Measurements from ENCODE around the gene TLR8.

The TLR8 gene

DNA sequence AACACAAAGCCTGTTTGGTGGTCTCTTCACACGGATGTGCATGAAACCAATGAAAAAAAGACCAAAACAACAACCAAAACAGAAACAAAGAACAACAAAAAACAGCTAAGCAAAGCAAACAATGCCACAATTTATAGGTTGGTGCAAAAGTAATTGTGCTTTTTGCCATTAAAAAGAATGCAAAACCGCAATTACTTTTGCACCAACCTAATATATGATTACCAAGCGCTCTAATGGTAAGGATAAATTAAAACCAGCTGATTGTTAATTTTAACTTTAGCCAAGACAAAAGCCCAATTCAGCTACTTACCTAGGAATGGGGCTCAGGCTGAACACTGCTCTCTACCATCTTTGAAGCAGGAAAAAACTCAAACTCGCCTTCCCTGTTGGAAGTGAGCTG is 39.1 kb downstream of the TLR8 start:
- Histone ChIP-seq H3K9ac (no peak overlapping the region), H3K9me3 (replicated peaks in 1 of 11) (peaks cover 3 to 10% (median 5%) of the 10 kb centered on the region in 11 experiments; a peak in 21 of 22 replicates)
- no peak for TF ChIP-seq Cebpa-rat (IDR thresholded peaks at IDR 0.05)

DNA sequence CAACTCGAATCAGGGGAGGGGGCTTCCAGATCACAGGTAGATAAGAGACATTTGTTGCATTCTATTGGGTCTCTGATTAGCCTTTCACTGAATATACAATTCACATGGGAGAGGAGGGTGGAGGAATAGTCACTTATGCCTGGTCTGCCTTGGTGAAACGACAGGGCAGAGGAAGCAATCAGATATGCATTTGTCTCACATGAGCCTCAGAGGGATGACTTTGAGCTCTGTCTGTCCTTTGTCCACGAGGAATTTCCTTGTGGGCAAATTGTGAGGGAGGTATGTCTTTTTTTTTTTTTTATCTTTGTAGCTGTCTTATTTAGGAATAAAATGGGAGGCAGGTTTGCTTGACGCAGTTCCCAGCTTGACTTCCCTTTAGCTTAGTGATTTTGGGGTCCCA is 40.0 kb downstream of the TLR8 start:
- peak overlapping the region in 3 of 11 experiments; percentile 27 to 93 (median 92); a peak in 4 of 22 replicates for H3K4me2 ChIP-seq
- peak overlapping the region in 2 of 11 experiments; percentile 17 to 45; a peak in 3 of 22 replicates for H3K9ac ChIP-seq
- H3K4me1 ChIP-seq = peaks cover 44 to 57% (median 46%) of the 10 kb centered on the region in 10 experiments
- H3K27me3 ChIP-seq = peaks cover 0 to 32% (median 18%) of the 10 kb centered on the region in 11 experiments; a peak in 12 of 22 replicates
- no peaks in the 10 kb centered on the region for H3K36me3 ChIP-seq
- peak overlapping the region in 3 of 11 experiments; percentile 65 to 97 (median 94); a peak in 3 of 22 replicates for H3K27ac ChIP-seq
- no peak overlapping the region for H3K4me3 ChIP-seq
- H3K9me3 ChIP-seq (replicated peaks in 1 of 11) = peaks cover 0 to 1% (median 0%) of the 10 kb centered on the region in 11 experiments; a peak in 1 of 22 replicates
- no peak for TF ChIP-seq Cebpa-rat (IDR thresholded peaks at IDR 0.05)
- H4K20me1 ChIP-seq = peaks cover 0 to 28% (median 4%) of the 10 kb centered on the region in 11 experiments; a peak in 7 of 22 replicates

More for the DNA sequence above, 39.1 kb downstream of the TLR8 start:
- Histone ChIP-seq H3K27me3 (peaks cover 0 to 38% (median 22%) of the 10 kb centered on the region in 11 experiments; a peak in 14 of 22 replicates), H3K4me1 (peaks cover 35 to 48% (median 37%) of the 10 kb centered on the region in 10 experiments), H3K4me3 (no peak overlapping the region), H3K4me2 (no peak overlapping the region), H3K36me3 (no peaks in the 10 kb centered on the region), H4K20me1 (peaks cover 0 to 21% (median 4%) of the 10 kb centered on the region in 11 experiments; a peak in 7 of 22 replicates), H3K27ac (no peak overlapping the region)

DNA sequence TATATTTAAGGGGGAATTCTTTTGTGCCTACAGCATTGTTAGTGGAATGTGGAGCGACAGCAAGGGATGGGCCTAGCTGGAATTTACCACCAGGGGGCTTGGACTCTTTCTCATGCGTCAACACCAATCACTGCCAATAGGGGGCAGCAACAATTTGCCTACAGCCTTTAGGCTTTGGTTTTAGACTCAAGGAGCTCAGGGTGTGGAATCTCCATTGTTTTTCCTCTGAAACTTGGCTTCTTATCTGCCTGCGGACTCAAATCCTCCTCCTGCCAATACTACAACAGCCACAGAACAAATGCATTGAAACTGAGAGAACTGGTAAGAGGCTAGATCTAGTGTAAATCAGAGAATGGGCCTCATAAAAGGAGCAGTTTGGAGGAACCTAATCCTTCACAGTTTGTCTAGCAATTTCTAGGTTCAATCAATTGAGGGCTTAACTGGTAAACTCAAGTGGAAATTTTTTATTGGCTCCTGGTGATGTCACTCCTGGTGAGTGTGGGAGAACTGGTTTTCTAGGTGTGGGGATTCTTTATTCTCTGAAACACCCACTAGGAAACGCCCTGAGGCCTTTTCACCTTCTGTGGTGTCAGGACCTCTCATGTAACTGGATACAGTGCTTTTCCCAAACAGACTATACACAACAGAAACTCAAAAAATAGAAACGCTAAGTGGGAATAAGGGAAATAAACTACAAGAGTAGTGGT is 40.6 kb downstream of the TLR8 start:
- Histone ChIP-seq H3K27ac (peak overlapping the region; percentile 46 to 99 (median 79); a peak in 21 of 22 replicates), H3K4me2 (peak overlapping the region; percentile 19 to 93 (median 82))

DNA sequence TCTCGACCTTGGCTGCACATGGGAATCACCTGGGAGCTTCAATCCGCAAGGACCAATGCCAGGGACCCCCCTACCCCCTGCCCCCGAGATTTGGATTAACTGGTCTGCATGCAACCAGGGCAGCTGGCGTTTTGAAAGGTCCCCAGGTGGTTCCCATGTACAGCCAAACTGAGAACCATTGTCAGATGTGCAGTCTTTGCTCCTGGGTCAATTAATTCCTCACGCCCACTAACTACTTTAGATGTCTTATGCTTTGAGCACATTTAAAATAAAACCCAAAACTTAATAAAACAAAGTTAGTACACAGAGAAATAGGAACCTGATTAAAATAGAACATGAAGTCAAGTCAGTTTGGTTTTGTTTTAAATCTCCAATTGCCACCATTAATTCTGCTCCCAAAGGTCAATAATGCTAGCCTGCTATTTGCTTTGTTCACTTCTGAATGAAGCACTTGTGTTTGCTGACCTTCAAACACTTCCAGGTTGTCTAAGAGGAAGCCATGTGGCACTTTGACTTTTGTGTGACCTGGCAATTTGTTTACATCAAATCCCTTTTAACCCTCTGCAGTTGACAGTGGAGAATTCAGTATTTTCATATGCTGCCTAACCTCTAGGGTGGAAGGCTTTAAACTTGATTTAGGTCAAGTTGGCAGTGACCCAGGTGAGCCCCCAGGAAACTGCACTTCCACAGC is 41.3 kb downstream of the TLR8 start:
- peaks cover 0 to 27% (median 13%) of the 10 kb centered on the region in 11 experiments; a peak in 11 of 22 replicates for H3K27me3 ChIP-seq
- H4K20me1 ChIP-seq = peaks cover 0 to 28% (median 4%) of the 10 kb centered on the region in 11 experiments; a peak in 7 of 22 replicates
- H3K4me3 ChIP-seq = no peak overlapping the region
- peaks cover 51 to 70% (median 58%) of the 10 kb centered on the region in 10 experiments for H3K4me1 ChIP-seq
- H3K9ac ChIP-seq = peak overlapping the region in 10 of 11 experiments; percentile 51 to 75 (median 66); a peak in 19 of 22 replicates
- H3K9me3 ChIP-seq (replicated peaks in 1 of 11) = no peaks in the 10 kb centered on the region
- H3K27ac ChIP-seq = peak overlapping the region; percentile 52 to 99 (median 79); a peak in 20 of 22 replicates
- H3K4me2 ChIP-seq = peak overlapping the region; percentile 39 to 93 (median 82)
- TF ChIP-seq Cebpa-rat (IDR thresholded peaks at IDR 0.05) = no peak
- H3K36me3 ChIP-seq = no peaks in the 10 kb centered on the region

More for the DNA sequence above, 40.6 kb downstream of the TLR8 start:
- Histone ChIP-seq H3K4me3 (no peak overlapping the region), H3K4me1 (peaks cover 50 to 63% (median 52%) of the 10 kb centered on the region in 10 experiments), H3K27me3 (peaks cover 0 to 32% (median 16%) of the 10 kb centered on the region in 11 experiments; a peak in 12 of 22 replicates), H3K9ac (peak overlapping the region; percentile 51 to 75 (median 64); a peak in 20 of 22 replicates), H3K9me3 (replicated peaks in 1 of 11) (no peaks in the 10 kb centered on the region), H4K20me1 (peaks cover 0 to 28% (median 4%) of the 10 kb centered on the region in 11 experiments; a peak in 7 of 22 replicates), H3K36me3 (no peaks in the 10 kb centered on the region)
- TF ChIP-seq Cebpa-rat (IDR thresholded peaks at IDR 0.05) = no peak

DNA sequence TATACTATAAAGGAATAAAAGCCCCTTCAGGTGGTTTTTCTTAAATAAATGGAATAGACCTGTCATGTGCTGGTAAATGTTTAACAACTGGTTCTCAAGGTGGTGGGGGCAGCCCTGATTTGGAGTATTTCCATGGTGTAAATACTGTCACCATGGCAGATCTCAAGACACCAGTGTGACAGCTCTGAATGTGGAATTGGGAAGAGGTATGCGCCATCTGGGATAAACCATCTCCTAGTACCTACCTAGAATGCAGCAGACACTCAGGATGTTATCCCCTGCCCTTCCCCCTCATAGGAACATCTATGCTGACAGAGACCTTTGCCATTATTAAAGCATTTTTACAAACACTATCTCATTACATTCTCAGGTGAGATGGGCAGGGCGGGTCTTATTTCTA is 42.1 kb downstream of the TLR8 start:
- Histone ChIP-seq H3K9ac (no peak overlapping the region; a peak in 1 of 22 replicates), H3K27ac (peak overlapping the region in 10 of 11 experiments; percentile 65 to 99 (median 80); a peak in 15 of 22 replicates), H3K4me2 (peak overlapping the region in 10 of 11 experiments; percentile 64 to 93 (median 82); a peak in 18 of 22 replicates), H3K27me3 (peaks cover 0 to 21% (median 12%) of the 10 kb centered on the region in 11 experiments; a peak in 10 of 22 replicates), H4K20me1 (peaks cover 0 to 28% (median 4%) of the 10 kb centered on the region in 11 experiments; a peak in 7 of 22 replicates), H3K4me1 (peaks cover 58 to 78% (median 66%) of the 10 kb centered on the region in 10 experiments), H3K36me3 (no peaks in the 10 kb centered on the region), H3K4me3 (no peak overlapping the region), H3K9me3 (replicated peaks in 1 of 11) (no peaks in the 10 kb centered on the region)
- no peak for TF ChIP-seq Cebpa-rat (IDR thresholded peaks at IDR 0.05)

DNA sequence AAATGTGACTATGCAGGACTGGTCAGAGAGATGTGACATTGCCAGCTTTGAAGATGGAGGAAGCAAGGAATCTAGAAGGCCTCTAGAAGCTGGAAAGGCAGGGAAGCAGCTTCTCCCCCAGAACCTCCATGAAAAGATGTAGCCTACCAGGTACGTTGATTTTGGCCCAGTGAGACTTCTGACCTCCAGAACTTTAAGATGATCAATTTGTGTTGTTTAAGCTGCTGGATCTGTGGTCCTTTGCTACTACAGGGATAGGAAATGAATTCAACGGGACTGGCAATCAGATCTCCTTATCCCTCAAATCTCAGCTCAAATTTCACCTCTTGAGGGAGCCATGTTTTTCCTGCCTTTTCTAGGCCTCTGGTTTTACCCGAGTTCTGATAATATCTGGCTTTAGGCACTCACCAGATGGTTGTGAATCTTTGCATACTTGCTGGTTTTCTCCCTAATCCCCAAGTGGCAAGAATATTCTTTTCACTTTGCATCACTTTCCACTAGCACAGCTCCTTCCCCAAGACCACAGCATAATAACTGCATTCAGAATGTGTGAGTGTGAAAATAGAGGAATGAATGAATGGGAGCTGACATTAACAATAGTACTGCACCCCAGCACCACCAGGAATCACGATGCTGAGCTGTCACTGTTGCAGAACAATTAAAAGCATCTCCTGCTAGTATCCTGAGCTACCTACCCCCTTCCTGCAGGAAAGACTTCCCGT is 42.9 kb downstream of the TLR8 start:
- H3K36me3 ChIP-seq = no peaks in the 10 kb centered on the region
- H3K27ac ChIP-seq = peak overlapping the region; percentile 46 to 99 (median 81); a peak in 21 of 22 replicates
- H3K4me2 ChIP-seq = peak overlapping the region; percentile 64 to 93 (median 82)
- no peak overlapping the region for H3K4me3 ChIP-seq
- no peak for TF ChIP-seq Cebpa-rat (IDR thresholded peaks at IDR 0.05)
- H3K27me3 ChIP-seq = peaks cover 0 to 21% (median 12%) of the 10 kb centered on the region in 11 experiments; a peak in 10 of 22 replicates
- peak overlapping the region; percentile 17 to 80 (median 71); a peak in 18 of 22 replicates for H3K9ac ChIP-seq
- H3K4me1 ChIP-seq = peaks cover 67 to 86% (median 75%) of the 10 kb centered on the region in 10 experiments
- H4K20me1 ChIP-seq = peaks cover 0 to 28% (median 4%) of the 10 kb centered on the region in 11 experiments; a peak in 7 of 22 replicates
- no peaks in the 10 kb centered on the region for H3K9me3 ChIP-seq (replicated peaks in 1 of 11)

DNA sequence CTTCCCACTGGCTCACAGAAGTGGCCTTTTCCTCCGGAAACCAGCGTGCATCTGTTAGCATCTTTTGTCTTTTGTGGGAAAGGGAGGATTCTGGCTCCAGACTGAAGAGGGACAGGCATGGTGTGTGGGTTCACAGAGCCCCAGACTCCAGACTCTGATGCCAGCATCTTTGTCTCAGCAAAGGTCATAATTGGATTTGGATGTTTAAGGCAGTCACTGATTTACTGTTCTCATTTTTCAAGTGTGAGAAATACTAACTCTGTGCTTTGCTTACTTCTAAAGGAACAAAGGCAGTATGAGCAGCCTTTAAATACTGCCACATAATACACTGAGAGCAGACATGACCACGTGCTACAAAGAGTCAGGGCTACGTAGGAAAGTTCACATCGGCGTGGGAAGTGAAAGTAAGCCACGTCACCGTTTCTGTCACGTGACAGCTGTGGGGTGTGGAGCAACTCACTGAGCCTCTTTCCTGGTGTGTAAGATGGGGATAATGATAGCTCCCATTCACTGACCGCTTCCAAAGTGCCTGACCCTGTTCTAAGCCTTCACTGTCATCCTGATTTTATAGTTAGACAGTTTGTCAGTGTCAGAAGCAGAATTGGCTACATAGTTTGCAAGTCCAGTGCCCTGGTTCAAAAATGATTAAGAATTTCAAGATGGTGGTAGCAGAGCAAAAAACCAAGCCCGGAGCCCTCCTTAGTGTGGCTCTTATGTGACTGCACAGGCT is 43.7 kb downstream of the TLR8 start:
- no peaks in the 10 kb centered on the region for H3K36me3 ChIP-seq
- H3K9ac ChIP-seq = peak overlapping the region; percentile 59 to 82 (median 71)
- peaks cover 0 to 24% (median 11%) of the 10 kb centered on the region in 11 experiments; a peak in 10 of 22 replicates for H3K27me3 ChIP-seq
- H4K20me1 ChIP-seq = peaks cover 0 to 28% (median 4%) of the 10 kb centered on the region in 11 experiments; a peak in 7 of 22 replicates
- H3K4me2 ChIP-seq = peak overlapping the region; percentile 64 to 93 (median 82)
- H3K4me3 ChIP-seq = peak overlapping the region in 6 of 10 experiments; percentile 8 to 50 (median 33); a peak in 11 of 20 replicates
- peak overlapping the region; percentile 65 to 99 (median 81) for H3K27ac ChIP-seq
- no peaks in the 10 kb centered on the region for H3K9me3 ChIP-seq (replicated peaks in 1 of 11)
- peaks cover 74 to 94% (median 82%) of the 10 kb centered on the region in 10 experiments for H3K4me1 ChIP-seq
- peak in 3 of 11 experiments; percentile 9 to 15 (median 15); a peak in 2 of 22 replicates for TF ChIP-seq Cebpa-rat (IDR thresholded peaks at IDR 0.05)

Measured in BLaER1 treated with 17β-estradiol and CSF1 and Interleukin-3, amounts not matched to agents 10 nM and 100 nM (cell line).